IMR-90 (cell line): Measurements from ENCODE around the gene NUDT8. TPM values are rescaled to one million over a fixed set of nuclear protein-coding genes. Genes with fewer than 3 reads are reported as not detected.

ENCODE experiments used
- ATAC-seq: fragments of 200-7000 bp; cut with Tn5 transposase; 2 replicates; pipeline ENCODE4 v1.9.1; 2020; ENCODE audit warnings: low read depth, mild to moderate bottlenecking, moderate library complexity
- BruUV-seq: library from RNA; stranded (reverse); fragments of 400-500 nt; replicated peaks from 2 replicates; lab custom pipeline; 2021; lab: Mats Ljungman, UMichigan
- CTCF ChIA-PET: fragments of 300-600 bp; formaldehyde crosslinking; extraction: SDS; loops from one replicate; lab custom pipeline; 2021; ENCODE audit warnings: antibody characterized with exemption; lab: Yijun Ruan, JAX
- POLR2A ChIA-PET: fragments of 300-600 bp; sonication (Branson Sonifier 250); formaldehyde crosslinking; loops from one replicate; lab custom pipeline; 2022; ENCODE audit warnings: antibody characterized with exemption; ENCODE audit not compliant: unreplicated experiment; lab: Charles Lee
- DNase-seq: peaks from one replicate; pipeline ENCODE4 v3.0.0; 2013
- H2AFZ ChIP-seq: replicated peaks from 2 replicates; pipeline ENCODE3; 2013; ENCODE audit warnings: low read length, mild to moderate bottlenecking; ENCODE audit not compliant: poor library complexity
- H2AK5ac ChIP-seq: 2 replicates; pipeline ENCODE4 v1.6.1; 2013; ENCODE audit warnings: low read depth, low read length, inconsistent platforms
- H2AK9ac ChIP-seq: replicated peaks from 2 replicates; pipeline ENCODE3; 2013; ENCODE audit warnings: mild to moderate bottlenecking, low read depth, low read length, moderate library complexity; ENCODE audit not compliant: poor library complexity
- H2BK120ac ChIP-seq: 2 replicates; pipeline ENCODE4 v1.6.1; 2013; ENCODE audit warnings: low read depth, low read length, inconsistent platforms
- H2BK15ac ChIP-seq: 3 replicates; pipeline ENCODE4 v1.6.1; 2013; ENCODE audit warnings: low read depth, low read length, inconsistent platforms
- H2BK20ac ChIP-seq: 2 replicates; pipeline ENCODE4 v1.6.1; 2013; ENCODE audit warnings: low read depth, mild to moderate bottlenecking, inconsistent platforms, low read length, moderate library complexity
- H2BK5ac ChIP-seq: 2 replicates; pipeline ENCODE4 v1.6.1; 2013; ENCODE audit warnings: mild to moderate bottlenecking, low read depth, low read length, inconsistent platforms; ENCODE audit not compliant: poor library complexity, severe bottlenecking
- H3K14ac ChIP-seq: replicated peaks from 2 replicates; pipeline ENCODE4 v1.6.1; 2013; ENCODE audit warnings: low read depth, low read length, inconsistent platforms
- H3K18ac ChIP-seq: 2 replicates; pipeline ENCODE4 v1.6.1; 2013; ENCODE audit warnings: low read depth, low read length, control low read depth
- H3K23ac ChIP-seq: 2 replicates; pipeline ENCODE4 v1.6.1; 2013; ENCODE audit warnings: low read depth, low read length, inconsistent platforms
- H3K27ac ChIP-seq: 2 replicates; pipeline ENCODE4 v1.5.1; 2013; ENCODE audit warnings: mild to moderate bottlenecking, control low read depth, low read length; ENCODE audit not compliant: insufficient read depth
- H3K27me3 ChIP-seq: 2 replicates; pipeline ENCODE4 v1.6.1; 2013; ENCODE audit warnings: low read length; ENCODE audit not compliant: control insufficient read depth, insufficient read depth
- H3K36me3 ChIP-seq: 2 replicates; pipeline ENCODE4 v1.6.1; 2013; ENCODE audit warnings: low read length, mixed read lengths; ENCODE audit not compliant: control insufficient read depth, insufficient read depth
- H3K4ac ChIP-seq: 2 replicates; pipeline ENCODE4 v1.6.1; 2013; ENCODE audit warnings: low read depth, low read length, inconsistent platforms
- H3K4me1 ChIP-seq: 2 replicates; pipeline ENCODE4 v1.6.1; 2013; ENCODE audit warnings: low read length, mixed read lengths; ENCODE audit not compliant: control insufficient read depth, insufficient read depth
- H3K4me2 ChIP-seq: 2 replicates; pipeline ENCODE4 v1.6.1; 2013; ENCODE audit warnings: low read depth, mild to moderate bottlenecking, control low read depth, low read length, moderate library complexity
- H3K4me3 ChIP-seq: 2 replicates; pipeline ENCODE4 v1.5.1; 2013; ENCODE audit warnings: low read depth, mild to moderate bottlenecking, control low read depth, low read length, moderate library complexity; ENCODE audit not compliant: insufficient read depth
- H3K56ac ChIP-seq: 2 replicates; pipeline ENCODE4 v1.6.1; 2013; ENCODE audit warnings: low read length, inconsistent platforms; ENCODE audit not compliant: insufficient read depth; ENCODE audit errors: extremely low read depth
- H3K79me1 ChIP-seq, 2 experiments: 2 replicates each; pipeline ENCODE4 v1.6.1; 2013; ENCODE audit warnings: low read length in 2 of 2, inconsistent platforms in 1 of 2, low read depth in 1 of 2
- H3K9ac ChIP-seq: 2 replicates; pipeline ENCODE4 v1.6.1; 2013; ENCODE audit warnings: low read depth, low read length, control low read depth
- H3K9me1 ChIP-seq: 2 replicates; pipeline ENCODE4 v1.6.1; 2013; ENCODE audit warnings: low read length, inconsistent platforms; ENCODE audit not compliant: insufficient read depth
- H3K9me3 ChIP-seq: 2 replicates; pipeline ENCODE4 v1.6.1; 2013; ENCODE audit warnings: low read length; ENCODE audit not compliant: control insufficient read depth, insufficient read depth
- H4K20me1 ChIP-seq: 2 replicates; pipeline ENCODE4 v1.6.1; 2013; ENCODE audit warnings: low read length, inconsistent platforms; ENCODE audit not compliant: insufficient read depth
- H4K5ac ChIP-seq: 2 replicates; pipeline ENCODE4 v1.6.1; 2013; ENCODE audit warnings: mild to moderate bottlenecking, low read depth, low read length, control low read depth
- H4K8ac ChIP-seq, 2 experiments: 2 replicates each; pipeline ENCODE4 v1.6.1; 2013; ENCODE audit warnings: low read depth in 2 of 2, low read length in 2 of 2, control low read depth in 1 of 2, inconsistent platforms in 1 of 2
- H4K91ac ChIP-seq: 2 replicates; pipeline ENCODE4 v1.6.1; 2013; ENCODE audit warnings: low read depth, low read length, inconsistent platforms; ENCODE audit not compliant: insufficient read depth
- CEBPB ChIP-seq: IDR thresholded peaks from 2 replicates; pipeline ENCODE4 v1.6.1; 2012; ENCODE audit warnings: low read depth, low read length, improper control_type of control experiment
- CHD1 ChIP-seq: IDR thresholded peaks from 2 replicates; pipeline ENCODE4 v1.6.1; 2012; ENCODE audit warnings: low read depth, low read length, improper control_type of control experiment
- FOS ChIP-seq: fragments of 150-350 bp; IDR thresholded peaks from 2 replicates; pipeline ENCODE4 v1.6.1; 2016; ENCODE audit warnings: low read depth, low read length
- MAFK ChIP-seq: IDR thresholded peaks from 2 replicates; pipeline ENCODE4 v1.6.1; 2012; ENCODE audit warnings: low read depth, low read length, improper control_type of control experiment
- MAZ ChIP-seq: IDR thresholded peaks from 2 replicates; pipeline ENCODE4 v1.6.1; 2012; ENCODE audit warnings: low read depth, mild to moderate bottlenecking, low read length, improper control_type of control experiment, moderate library complexity, borderline replicate concordance
- MXI1 ChIP-seq: IDR thresholded peaks from 2 replicates; pipeline ENCODE4 v1.6.1; 2012; ENCODE audit warnings: low read depth, mild to moderate bottlenecking, low read length, moderate library complexity, borderline replicate concordance
- NFE2L2 ChIP-seq: fragments of 150-350 bp; IDR thresholded peaks from 2 replicates; pipeline ENCODE4 v1.6.1; 2016; ENCODE audit warnings: low read depth, mild to moderate bottlenecking, low read length
- POLR2A ChIP-seq: IDR thresholded peaks from 2 replicates; pipeline ENCODE4 v1.6.1; 2012; ENCODE audit warnings: mild to moderate bottlenecking, low read depth, low read length
- RAD21 ChIP-seq: IDR thresholded peaks from 2 replicates; pipeline ENCODE4 v1.6.1; 2012; ENCODE audit warnings: low read length, improper control_type of control experiment
- RCOR1 ChIP-seq: IDR thresholded peaks from 2 replicates; pipeline ENCODE4 v1.6.1; 2012; ENCODE audit warnings: mild to moderate bottlenecking, low read length, improper control_type of control experiment; ENCODE audit not compliant: insufficient replicate concordance
- RFX5 ChIP-seq: IDR thresholded peaks from 2 replicates; pipeline ENCODE4 v1.8.0; 2012; ENCODE audit warnings: low read depth, mild to moderate bottlenecking, low read length, moderate library complexity
- SMC3 ChIP-seq: fragments of 150-350 bp; IDR thresholded peaks from 2 replicates; pipeline ENCODE4 v1.6.1; 2016; ENCODE audit warnings: low read depth, mild to moderate bottlenecking, antibody characterized with exemption, low read length, moderate library complexity
- WGBS, 2 experiments: methylation state at CpG; one replicate each; pipeline versions ENCODE4 v1.1.5 to v1.1.7; 2013; ENCODE audit warnings: missing lambda C conversion rate in 2 of 2; ENCODE audit not compliant: insufficient read length in 1 of 2; ENCODE audit errors: extremely low coverage in 2 of 2; 5-methylcytosine and 5-hydroxymethylcytosine counted together
- dilution Hi-C: fragments of 300-500 bp; cut with HindIII; formaldehyde crosslinking; loops from one replicate; pipeline ENCODE4 v1.14.3; 2018; ENCODE audit warnings: low sequenced_read_pairs; ENCODE audit not compliant: unreplicated experiment
- in situ Hi-C: fragments of 300-500 bp; cut with MboI; formaldehyde crosslinking; loops from 3 replicates; pipeline ENCODE4 v1.14.3; 2019; ENCODE audit warnings: low sequenced_read_pairs, inconsistent platforms, mixed read lengths
- intact Hi-C: fragments of 100-400 bp; cut with micrococcal nuclease; formaldehyde crosslinking; loops from 2 replicates; pipeline ENCODE4 v1.10.0; 2022
- polyA plus RNA-seq, 3 experiments: library from polyadenylated mRNA; depleted of rRNA; stranded (reverse); fragments of >200 nt; gene quantifications; 2 replicates each; pipeline ENCODE4 v1.2.3, GENCODE V29; 2012; ENCODE audit warnings: low replicate concordance in 1 of 3
- total RNA-seq: library from RNA; depleted of rRNA; stranded (reverse); fragments of >200 nt; gene quantifications from 2 replicates; pipeline ENCODE4 v1.2.3, GENCODE V29; 2012
- TF ChIP-seq, protein P1 (sequence below): conservative IDR thresholded peaks from 2 replicates; pipeline ENCODE4 v1.5.1; 2012; ENCODE audit warnings: mild to moderate bottlenecking, low read depth, low read length, improper control_type of control experiment
- TF ChIP-seq, protein P2 (sequence below): fragments of 150-350 bp; IDR thresholded peaks from 2 replicates; pipeline ENCODE4 v1.6.1; 2017; ENCODE audit warnings: mild to moderate bottlenecking, antibody characterized with exemption, low read length, low read depth
- TF ChIP-seq, protein P3 (sequence below): fragments of 150-350 bp; IDR thresholded peaks from 2 replicates; pipeline ENCODE4 v1.6.1; 2016; ENCODE audit warnings: low read depth, mild to moderate bottlenecking, low read length, moderate library complexity, borderline replicate concordance

The NUDT8 gene
- total and polyA plus RNA-seq, 2 of the 4 experiments (the other 2 are of a cell fraction) = 1.4 to 2.5 TPM

DNA sequence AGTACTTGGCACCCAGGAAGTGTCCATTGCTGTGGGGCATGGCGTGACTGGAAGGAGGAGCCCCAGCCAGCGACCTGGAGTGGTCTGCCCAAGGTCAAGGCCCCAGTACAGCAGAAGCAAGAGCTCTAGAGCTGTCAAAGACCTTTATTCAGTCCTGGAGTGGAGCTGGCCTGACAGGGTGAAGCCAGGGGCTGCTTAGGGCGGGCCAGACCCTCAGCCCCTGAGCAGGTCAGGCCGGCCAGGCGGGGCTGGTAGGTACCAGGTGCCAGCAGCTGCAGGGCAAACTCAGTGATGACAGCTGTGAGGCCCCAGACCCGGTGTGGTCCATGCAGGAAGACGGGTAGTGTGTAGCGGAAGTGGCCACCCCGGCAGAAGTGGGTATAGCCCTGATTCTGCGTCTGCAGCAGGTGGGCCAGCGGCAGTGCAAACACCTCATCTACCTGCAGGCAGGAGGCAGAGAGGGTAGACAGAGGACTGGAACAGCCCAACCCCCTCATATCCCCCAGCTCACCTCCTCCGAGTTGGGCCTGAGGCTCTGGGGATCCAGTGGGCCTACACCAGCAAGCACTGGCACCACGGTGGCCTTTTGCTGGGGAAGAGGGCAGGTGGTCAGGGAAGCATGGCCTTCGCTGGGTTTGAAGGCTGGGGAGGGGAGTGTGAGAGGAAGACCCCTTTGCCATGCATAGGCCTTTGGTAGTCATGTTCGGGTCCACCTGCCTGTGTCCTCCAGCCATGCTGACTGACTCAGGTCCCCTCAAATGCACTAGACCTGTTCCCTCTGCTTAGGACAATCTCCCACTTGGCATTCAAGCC lies 1.7 kb downstream of the NUDT8 start:
- Histone ChIP-seq H2AK9ac (peak overlapping the region; percentile 78), H3K4me3 (no peak overlapping the region), H2AK5ac (peak overlapping the region; percentile 39; the same call in 1 of the 2 replicates), H2BK20ac (no peak overlapping the region), H3K79me1 (no peaks in the 10 kb centered on the region), H3K27ac (no peak overlapping the region), H3K4ac (no peak overlapping the region), H3K9ac (no peak overlapping the region), H3K9me1 (peaks cover 4% of the 10 kb centered on the region; the same call in 1 of the 2 replicates), H3K14ac (no peak overlapping the region), H3K56ac (no peak overlapping the region), H2BK120ac (no peak overlapping the region), H3K36me3 (no peaks in the 10 kb centered on the region), H4K20me1 (no peaks in the 10 kb centered on the region), H3K9me3 (no peaks in the 10 kb centered on the region), H4K5ac (no peak overlapping the region), H3K23ac (no peak overlapping the region), H4K8ac (no peak overlapping the region), H2BK5ac (no peak overlapping the region), H3K4me1 (0 out of 2 replicates have a peak, but pooled peaks cover 3% of the 10 kb centered on the region), H3K27me3 (no peaks in the 10 kb centered on the region), H4K91ac (no peak overlapping the region), H3K18ac (no peak overlapping the region), H2AFZ (no peak overlapping the region), H2BK15ac (no peak overlapping the region), H3K4me2 (no peak overlapping the region)
- in situ Hi-C loops (no loop called here), intact Hi-C loops (no loop called here), dilution Hi-C loops (no loop called here)
- TF ChIP-seq MAZ (no peak), POLR2A (no peak), RCOR1 (no peak), RFX5 (no peak), CEBPB (no peak), CHD1 (no peak), NFE2L2 (no peak), FOS (no peak), SMC3 (no peak), MAFK (no peak), MXI1 (no peak), RAD21 (no peak)
- TF ChIP-seq, protein P1, sequence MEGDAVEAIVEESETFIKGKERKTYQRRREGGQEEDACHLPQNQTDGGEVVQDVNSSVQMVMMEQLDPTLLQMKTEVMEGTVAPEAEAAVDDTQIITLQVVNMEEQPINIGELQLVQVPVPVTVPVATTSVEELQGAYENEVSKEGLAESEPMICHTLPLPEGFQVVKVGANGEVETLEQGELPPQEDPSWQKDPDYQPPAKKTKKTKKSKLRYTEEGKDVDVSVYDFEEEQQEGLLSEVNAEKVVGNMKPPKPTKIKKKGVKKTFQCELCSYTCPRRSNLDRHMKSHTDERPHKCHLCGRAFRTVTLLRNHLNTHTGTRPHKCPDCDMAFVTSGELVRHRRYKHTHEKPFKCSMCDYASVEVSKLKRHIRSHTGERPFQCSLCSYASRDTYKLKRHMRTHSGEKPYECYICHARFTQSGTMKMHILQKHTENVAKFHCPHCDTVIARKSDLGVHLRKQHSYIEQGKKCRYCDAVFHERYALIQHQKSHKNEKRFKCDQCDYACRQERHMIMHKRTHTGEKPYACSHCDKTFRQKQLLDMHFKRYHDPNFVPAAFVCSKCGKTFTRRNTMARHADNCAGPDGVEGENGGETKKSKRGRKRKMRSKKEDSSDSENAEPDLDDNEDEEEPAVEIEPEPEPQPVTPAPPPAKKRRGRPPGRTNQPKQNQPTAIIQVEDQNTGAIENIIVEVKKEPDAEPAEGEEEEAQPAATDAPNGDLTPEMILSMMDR = no peak
- TF ChIP-seq, protein P2, sequence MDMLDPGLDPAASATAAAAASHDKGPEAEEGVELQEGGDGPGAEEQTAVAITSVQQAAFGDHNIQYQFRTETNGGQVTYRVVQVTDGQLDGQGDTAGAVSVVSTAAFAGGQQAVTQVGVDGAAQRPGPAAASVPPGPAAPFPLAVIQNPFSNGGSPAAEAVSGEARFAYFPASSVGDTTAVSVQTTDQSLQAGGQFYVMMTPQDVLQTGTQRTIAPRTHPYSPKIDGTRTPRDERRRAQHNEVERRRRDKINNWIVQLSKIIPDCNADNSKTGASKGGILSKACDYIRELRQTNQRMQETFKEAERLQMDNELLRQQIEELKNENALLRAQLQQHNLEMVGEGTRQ = no peak
- TF ChIP-seq, protein P3, sequence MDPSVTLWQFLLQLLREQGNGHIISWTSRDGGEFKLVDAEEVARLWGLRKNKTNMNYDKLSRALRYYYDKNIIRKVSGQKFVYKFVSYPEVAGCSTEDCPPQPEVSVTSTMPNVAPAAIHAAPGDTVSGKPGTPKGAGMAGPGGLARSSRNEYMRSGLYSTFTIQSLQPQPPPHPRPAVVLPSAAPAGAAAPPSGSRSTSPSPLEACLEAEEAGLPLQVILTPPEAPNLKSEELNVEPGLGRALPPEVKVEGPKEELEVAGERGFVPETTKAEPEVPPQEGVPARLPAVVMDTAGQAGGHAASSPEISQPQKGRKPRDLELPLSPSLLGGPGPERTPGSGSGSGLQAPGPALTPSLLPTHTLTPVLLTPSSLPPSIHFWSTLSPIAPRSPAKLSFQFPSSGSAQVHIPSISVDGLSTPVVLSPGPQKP = no peak
- DNase-seq = no peak
- no peak for ATAC-seq
- no TSS peak for BruUV-seq
- 91% methylated on average over 7 of the region's 15 CpGs; no CpG with 5 or more reads in 1 of the 2 experiments for WGBS, 2 experiments
- CTCF ChIA-PET = interaction anchor here (1.2 kb wide), 1 partner anchor 9 kb away, joined by 3 read pairs; no protein-coding TSS in a partner anchor
- POLR2A ChIA-PET = no interaction called here
